T47D (cell line): ENCODE measurements around the gene PPARA.

Experiments used
- DNase-seq, 2 experiments: peaks; one replicate each; pipeline versions ENCODE4 v3.0.0 to v3.0.0-alpha.2; 2011 to 2012; ENCODE audit warnings: low read depth in 1 of 2, low spot score in 1 of 2
- JUND ChIP-seq: IDR thresholded peaks from 2 replicates; pipeline ENCODE4 v1.6.1; 2012; ENCODE audit warnings: low read depth
- in situ Hi-C: cut with HindIII; loops from 2 replicates; pipeline ENCODE4 v1.10.0; 2016; ENCODE audit warnings: low sequenced_read_pairs, low pct_unique_long_range_greater_than_20kb

The PPARA gene

GRCh38 chr22:46150034-46150654 is at the start of gene PPARA:
PPARA (plus strand) TSS chr22:46150526; CDS start chr22:46198384, 47,858 bp downstream.
- DNase-seq = peak; percentile 88 to 92
- TF ChIP-seq JUND = no peak
- in situ Hi-C loops = no loop called here

- TF ChIP-seq JUND = no peak
- DNase-seq = no peak
- in situ Hi-C loops = no loop called here
These were observed 48.2 kb upstream of the PPARA start for GRCh38 chr22:46102159-46102558.

GRCh38 chr22:46102752-46103151 is 47.6 kb upstream of the PPARA start:
- no peak for TF ChIP-seq JUND
- in situ Hi-C loops = no loop called here
- no peak for DNase-seq

GRCh38 chr22:46103181-46103580 is 47.1 kb upstream of the PPARA start:
- in situ Hi-C loops = no loop called here
- DNase-seq = no peak
- no peak for TF ChIP-seq JUND

GRCh38 chr22:46103664-46104063 is 46.7 kb upstream of the PPARA start:
- in situ Hi-C loops = no loop called here
- DNase-seq = no peak
- TF ChIP-seq JUND = no peak

- in situ Hi-C loops = no loop called here
- TF ChIP-seq JUND = no peak
- DNase-seq = no peak
These were observed 46.0 kb upstream of the PPARA start for GRCh38 chr22:46104170-46104880.

- no peak for TF ChIP-seq JUND
- in situ Hi-C loops = no loop called here
These were observed 45.3 kb upstream of the PPARA start for GRCh38 chr22:46104881-46105493.

GRCh38 chr22:46105494-46106278 is 44.6 kb upstream of the PPARA start:
- TF ChIP-seq JUND = no peak
- in situ Hi-C loops = no loop called here
- DNase-seq = no peak

More at GRCh38 chr22:46104881-46105493, 45.3 kb upstream of the PPARA start:
- no peak for DNase-seq

GRCh38 chr22:46106279-46107022 is 43.9 kb upstream of the PPARA start:
- in situ Hi-C loops = no loop called here
- DNase-seq = no peak
- TF ChIP-seq JUND = no peak

- DNase-seq = no peak
- in situ Hi-C loops = no loop called here
- no peak for TF ChIP-seq JUND
These were observed 43.1 kb upstream of the PPARA start for GRCh38 chr22:46107089-46107664.

GRCh38 chr22:46107753-46108563 is 42.4 kb upstream of the PPARA start:
- no peak for TF ChIP-seq JUND
- in situ Hi-C loops = no loop called here
- DNase-seq = no peak
